Amniotic stem cell (primary cell): ENCODE data around the gene VWA5B1.

ENCODE experiments used
- DNase-seq: peaks from one replicate; lab custom pipeline; 2025; lab: John Stamatoyannopoulos, UW

VWA5B1 gene

DNA sequence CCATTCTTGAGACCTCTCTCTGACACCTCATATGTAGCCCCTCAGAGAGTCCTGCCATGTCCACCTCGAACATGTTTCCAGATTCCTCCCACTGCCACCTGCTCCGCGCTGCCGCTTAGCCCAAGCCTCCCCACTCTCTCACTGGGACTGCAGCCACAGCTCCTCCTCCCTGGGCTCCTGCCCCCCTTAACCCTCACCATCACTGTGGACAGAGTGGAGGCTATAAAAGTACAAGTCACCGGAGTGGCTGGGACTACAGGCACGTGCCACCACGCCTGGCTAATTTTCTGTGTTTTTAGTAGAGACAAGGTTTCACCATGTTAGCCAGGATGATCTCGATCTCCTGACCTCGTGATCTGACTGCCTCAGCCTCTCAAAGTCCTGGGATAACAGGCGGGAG lies 77.0 kb downstream of the VWA5B1 start:
- DNase-seq, result no peak

DNA sequence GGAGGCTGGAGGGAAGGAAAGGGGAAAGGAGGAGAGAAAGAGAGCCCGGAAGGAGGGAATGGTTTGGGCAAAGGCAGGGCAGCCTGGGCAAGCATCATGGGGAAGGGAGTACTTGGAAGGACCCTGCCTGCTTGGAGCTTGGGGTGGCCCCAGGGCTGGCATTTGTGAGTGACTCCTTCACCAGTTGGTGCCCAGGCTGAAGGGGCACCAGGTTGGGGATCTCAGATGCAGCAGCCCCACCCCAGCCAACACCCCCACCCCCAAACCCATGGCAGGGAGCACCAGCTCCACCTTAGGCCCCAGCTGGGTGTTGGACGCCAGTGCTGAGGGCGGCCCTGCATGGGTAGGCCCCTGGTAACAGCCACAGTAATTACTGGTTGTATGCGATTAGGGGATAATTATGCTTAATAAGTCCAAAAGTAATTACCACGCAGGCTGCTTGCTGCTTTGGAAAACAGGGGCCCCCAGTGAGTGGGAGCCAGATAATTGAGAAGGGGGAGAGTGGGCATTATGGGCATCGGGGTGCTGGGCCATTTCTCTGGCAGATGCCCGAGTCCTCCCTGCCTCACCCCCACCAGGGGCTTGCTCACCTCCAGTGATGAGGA lies 78.3 kb downstream of the VWA5B1 start:
- DNase-seq, result no peak

DNA sequence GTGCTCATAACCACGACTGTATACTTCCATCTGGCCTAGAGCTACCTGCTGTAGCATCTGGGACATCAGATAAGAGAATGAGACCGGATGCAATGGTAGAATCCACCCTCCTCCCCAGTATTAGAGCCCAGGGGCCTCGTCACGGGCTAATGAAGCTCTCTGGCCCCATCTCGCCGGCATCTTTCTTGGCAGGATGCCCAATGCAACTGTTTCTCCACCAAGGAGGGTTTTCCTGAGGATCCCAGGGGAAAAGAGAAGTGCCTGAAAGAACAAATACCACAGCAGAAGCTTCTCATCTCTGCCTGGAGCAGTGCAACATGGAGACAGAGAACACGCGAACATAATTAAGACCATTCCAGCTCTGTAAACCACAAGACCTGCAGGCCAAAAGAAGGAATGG lies 80.0 kb downstream of the VWA5B1 start:
- DNase-seq, result no peak

DNA sequence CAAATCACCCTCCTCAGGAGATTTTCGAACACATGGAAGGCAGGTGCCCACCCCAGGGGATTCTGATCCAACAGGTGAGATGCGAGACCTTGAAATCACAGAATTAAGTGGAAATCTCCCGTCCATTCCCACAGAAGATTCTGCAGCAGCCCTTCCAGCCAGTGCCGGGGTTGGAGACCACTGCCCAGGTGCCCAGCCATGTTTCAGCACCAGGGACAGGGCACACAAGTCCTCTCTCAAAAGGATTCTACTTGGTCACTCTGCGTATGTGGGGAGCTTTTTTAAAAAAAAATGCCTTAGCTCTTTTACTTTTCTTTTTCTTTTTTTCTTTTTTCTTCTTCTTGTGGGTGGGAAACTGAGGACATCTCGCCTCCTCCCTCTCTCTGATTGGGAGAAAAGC lies 80.7 kb downstream of the VWA5B1 start:
- no peak for DNase-seq

DNA sequence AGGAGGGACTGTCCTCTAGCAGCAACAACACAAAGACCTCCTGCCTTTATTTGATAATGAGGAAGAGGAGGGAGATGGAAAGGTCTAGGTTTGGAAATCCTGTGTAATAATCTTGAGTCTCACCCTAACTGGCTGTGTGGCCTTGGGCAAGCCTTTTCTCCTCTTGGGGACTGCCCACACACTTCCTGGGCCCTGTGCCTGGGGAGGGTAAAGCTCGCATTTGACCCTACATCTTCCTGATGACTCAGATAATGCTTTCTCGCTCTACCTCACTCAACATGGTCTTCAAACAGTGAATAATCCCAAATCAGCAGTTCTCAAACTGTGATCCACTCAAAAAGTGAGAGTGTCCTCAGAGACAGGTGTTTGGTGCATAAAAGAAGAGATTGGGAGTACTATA lies 81.2 kb downstream of the VWA5B1 start:
- DNase-seq, result no peak

DNA sequence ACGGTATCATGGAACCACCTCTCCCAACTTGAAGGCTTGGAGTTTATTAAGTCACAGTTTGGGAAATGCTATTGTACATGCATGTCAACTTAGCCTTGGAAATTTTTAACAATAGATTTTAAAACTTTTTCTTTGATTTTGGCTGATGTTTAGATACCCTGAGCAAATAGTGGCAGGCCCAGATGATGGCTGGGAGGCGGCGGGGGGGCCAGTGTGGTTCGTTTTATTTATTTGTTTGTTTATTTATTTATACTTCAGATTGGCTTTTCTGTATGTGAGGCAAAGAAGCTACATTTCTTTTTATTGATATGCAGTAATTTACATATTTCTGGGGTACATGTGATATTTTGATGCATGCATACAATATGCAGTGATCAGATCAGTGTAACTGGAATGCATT lies 82.0 kb downstream of the VWA5B1 start:
- DNase-seq, result no peak

DNA sequence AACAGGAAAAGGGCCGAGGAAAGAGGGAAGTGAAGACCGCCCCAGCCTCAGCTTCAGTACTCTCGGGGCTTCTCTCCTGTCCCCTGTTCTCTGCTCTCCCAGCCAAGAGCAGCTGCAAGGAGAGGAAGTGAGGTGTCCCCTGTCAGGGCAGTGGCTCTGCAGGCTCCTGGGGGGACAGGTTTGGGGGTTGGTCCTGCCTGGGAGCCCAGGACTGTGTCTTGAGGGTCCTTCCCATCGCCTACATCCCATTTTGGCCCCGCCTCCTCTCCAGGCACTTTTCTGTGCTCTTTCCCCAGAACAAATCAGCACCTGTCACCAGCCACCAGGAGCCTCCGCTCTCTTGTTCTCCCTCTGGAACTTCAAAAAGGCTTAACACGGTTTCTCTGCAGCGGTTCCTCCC lies 82.6 kb downstream of the VWA5B1 start:
- no peak for DNase-seq

DNA sequence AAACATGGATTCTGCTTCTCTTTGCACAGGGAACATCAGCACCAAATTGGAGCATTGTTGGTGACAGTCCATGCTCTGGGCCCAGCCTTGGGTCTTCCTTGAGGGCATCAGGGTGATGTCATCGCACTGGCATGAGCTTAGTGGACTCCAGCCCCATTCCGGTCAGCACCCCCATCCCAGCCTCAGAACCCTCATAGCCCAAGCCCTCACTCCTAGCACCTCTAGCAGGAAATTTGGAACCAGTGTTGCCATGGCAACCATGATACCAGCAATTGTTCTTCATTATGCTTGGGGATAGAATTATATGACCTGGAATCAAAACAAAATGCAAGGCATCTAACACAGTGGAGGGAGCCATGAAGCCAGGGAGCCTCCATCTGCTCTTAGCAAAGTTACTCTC lies 83.1 kb downstream of the VWA5B1 start:
- DNase-seq, result no peak

DNA sequence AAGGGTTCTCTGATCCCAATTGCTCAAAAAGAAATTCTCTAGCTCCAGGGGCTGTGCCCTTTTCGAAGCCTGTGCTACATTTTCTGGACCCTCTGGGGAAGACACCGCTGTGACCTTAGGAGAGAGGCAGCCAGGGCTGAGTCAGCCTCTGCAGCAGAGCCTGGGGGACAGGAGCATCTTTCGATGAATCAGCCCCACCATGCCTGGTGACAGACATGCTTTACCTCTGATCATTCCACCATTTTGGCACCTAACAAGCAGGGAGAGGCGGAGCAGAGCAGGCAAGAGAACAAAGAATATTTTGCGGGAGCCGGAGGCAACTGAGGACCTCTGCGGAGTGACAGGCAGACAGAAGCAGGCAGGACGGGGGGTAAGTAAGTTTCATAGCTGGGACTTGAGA lies 84.9 kb downstream of the VWA5B1 start:
- no peak for DNase-seq

DNA sequence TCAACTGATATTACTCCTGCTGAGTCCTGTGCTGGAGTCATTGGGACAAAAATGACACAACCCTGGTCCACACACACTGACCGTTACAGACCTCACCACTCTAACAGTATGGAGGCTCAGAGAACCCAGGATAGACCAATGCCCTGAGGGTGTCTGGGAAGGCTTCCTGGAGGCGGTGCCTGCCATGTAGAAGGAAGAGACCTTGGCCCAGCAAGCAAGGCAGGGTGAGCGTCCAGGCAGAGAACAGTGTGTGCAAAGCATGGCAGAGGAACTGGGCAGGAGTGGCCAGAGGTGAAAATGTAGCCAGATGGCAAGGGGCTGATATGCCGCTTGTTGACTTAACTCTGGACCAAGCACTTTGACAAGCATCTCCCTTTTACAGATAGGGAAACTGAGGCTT lies 85.5 kb downstream of the VWA5B1 start:
- DNase-seq, result no peak

DNA sequence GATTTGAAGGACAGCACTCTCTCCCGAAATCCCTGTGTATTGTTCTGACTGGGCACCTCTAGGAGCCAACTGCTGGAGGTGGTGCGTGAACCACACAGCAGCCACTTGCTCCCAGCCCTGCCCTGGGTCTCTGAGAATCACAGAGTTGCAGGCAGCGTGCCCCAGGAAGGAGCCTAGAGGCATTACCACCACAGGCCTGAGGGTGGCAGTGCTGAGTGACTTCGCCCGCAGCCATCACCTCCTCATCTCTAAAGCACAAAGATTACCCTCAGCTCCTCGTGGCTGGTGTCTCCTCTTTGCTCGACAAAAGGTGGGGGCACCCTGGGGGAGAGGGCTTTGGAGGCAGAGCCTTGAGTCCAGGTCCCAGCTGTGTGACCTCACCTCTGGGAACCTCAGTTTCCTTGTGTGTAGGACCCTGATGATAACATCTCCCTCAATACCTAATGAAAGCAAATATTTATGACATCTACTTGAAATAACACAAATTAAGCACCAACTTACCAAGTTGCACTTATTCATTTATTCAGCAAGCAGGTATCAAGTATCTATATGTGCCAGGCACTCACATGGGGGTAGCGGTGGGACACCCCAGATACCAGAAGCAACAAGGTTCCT lies 86.3 kb downstream of the VWA5B1 start:
- no peak for DNase-seq

DNA sequence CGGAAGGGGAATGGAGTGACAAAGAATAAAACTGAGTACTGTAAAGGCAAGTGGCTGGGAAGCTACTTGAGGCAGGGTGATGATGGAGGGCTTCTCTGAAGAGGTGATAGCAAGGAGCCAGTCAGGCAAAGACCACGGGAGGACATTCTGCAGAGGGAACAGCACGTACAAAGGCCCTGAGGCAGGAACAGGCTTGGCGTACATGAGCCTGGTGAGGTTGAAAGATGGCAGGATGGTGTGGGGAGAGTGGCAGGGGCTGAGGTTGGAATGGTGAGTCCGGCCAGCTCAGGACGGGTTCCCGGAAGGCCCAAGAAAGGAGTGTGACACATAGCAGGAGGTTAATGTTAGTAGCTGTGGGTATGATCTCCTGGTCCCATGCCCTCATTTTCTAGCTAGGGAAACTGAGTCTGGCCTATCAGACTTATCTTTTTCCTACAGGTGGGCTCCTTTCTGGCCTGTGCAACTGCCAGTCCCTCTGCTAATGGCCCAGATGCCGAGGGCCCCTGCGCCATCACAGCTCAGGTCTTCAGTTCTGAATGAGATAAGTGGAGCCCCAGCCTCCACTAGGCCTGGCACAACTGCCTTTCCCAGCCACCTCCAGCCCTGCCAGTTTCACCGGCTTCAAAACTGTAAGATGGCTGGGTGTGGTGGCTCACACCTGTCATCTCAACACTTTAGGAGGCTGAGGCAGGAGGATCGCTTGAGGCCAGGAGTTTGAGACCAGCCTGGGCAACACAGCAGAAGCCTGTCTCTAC lies 87.0 kb downstream of the VWA5B1 start:
- no peak for DNase-seq

DNA sequence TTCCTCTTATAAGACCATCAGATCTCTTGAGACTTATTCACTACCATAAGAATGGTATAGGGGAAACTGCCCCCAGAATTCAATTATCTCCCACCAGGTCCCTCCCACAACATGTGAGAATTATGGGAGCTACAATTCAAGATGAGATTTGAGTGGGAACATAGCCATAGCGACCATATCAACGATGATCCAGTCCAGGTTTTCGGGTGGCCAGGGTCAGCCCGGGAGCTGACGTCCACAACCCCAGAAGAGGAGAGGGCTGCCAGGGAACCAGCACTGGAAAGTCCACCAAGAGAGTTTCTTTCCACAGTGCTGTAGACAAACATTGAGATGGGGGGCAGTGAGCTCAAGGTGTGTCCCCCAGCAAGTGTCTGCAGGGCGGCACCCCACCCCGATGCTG lies 88.4 kb downstream of the VWA5B1 start:
- no peak for DNase-seq

DNA sequence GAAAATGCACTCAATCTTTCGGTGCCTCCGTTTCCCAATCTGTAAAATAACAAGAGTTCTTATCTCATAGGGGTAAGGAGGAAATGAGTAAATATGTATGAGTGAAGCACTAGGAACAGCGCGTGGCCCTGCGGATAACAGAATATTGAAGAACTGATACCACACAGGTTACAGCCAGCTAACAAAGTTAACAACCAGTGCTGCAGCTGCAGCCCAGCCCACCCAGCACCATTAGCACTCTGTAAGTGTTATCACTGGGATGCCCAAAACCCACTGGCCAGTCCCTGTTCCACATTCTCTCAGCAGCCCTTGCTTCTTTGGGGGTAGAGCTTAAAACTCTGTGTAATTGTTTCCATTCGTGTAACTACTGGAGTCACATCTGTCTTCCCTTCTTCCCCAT lies 89.5 kb downstream of the VWA5B1 start:
- DNase-seq, result no peak

DNA sequence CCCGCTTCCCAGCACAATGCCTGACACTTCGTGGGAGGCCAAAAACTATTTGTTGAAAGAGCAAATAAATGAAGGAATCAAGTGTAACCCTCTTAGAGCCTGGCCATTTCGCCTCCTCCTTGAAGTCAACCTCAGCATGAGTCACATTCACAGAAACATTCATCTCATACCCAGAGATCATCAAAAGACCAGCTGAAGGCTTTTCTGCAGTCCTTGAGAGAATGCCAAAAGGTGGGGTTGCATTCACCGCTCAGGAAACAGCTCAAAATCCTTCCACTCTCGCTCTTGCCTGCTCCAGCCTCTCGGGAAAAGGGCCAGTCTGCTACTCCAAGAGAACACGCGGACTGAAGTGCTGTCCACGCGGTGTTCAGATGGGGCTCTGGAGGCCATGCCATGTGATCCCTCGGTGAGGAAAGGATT lies 90.0 kb downstream of the VWA5B1 start:
- DNase-seq, result no peak

DNA sequence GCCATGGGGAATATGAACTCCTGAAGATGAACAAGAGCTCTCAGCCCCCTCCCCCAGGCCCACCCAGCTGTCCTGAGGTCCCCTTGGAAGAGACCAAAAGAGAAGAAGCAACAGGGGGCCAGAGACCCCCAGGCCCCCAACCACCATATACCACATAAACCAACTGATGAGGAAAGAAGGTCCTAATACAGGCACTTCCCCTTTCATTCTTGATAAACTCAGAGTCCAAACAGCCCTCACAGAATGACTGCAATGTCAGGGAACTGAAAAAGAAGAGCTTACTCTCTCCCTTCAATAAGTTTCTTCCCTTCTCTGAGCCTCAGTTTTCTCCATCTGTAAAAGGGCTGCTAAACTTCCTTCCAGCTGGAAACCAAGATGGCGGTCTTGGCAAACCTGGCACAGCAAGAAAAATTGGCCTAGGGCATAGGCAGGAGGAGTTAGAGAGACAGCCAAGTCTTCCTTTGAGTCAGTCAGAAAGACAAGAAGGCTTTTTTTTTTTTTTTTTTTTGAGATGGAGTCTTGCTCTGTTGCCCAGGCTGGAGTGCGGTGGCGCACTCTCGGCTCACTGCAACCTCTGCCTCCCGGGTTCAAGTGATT lies 90.5 kb downstream of the VWA5B1 start:
- no peak for DNase-seq

DNA sequence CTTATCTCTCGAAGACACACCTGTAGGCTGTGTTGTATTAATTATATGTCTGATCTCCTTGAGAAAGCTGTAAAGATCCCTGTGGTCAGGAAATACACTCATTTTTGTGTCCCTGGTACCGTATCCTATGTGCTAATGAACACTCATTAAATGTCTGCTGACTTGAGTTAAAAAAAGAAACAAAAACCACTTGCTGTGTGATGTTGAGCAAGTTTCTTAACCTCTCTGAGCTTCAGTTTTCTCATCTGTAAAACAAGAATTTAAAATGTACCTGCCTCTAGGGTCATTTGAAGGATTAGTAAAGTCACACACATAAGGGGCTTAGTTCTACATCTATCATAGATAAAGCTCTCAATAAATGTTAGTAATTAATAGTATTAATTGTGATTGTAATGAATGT lies 91.3 kb downstream of the VWA5B1 start:
- DNase-seq, result no peak

DNA sequence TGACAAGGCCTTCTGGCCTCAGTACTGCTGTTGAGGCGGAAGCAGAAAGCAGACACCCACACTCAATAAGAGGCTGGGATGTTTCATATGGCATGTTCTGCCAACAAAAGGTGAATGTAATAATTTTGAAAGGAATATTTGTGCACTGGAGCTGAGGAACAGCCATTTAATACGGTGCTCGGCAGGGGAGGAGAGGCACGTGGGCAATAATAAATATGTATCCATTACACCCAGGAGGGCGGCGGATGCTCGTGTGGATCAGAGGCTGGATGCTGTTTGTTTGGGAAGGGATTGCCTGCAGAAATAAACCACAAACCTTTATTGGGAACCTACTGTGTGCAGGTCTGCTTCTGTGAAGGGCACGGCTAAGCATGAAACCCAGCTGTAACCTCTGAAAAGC lies 92.0 kb downstream of the VWA5B1 start:
- DNase-seq, result no peak

DNA sequence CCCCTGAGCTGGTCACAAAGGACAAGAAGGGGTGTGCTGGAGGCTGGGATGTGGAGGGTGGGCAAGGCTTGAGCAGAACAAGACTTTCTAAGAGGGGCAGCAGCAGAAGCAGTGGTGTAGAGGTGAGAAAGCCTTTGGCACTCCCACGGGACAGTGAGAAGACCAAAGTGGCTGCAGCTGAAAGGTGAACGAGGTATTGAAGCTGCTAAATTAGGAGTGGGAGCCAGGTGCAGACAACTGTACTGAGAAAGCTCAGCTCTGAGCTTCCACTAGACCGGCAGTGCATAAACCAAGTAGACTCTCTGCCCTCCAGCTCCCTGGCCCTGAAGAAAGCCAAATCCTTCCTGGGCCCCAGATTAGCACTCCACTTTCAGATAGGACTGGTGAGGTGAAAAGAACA lies 93.0 kb downstream of the VWA5B1 start:
- no peak for DNase-seq

DNA sequence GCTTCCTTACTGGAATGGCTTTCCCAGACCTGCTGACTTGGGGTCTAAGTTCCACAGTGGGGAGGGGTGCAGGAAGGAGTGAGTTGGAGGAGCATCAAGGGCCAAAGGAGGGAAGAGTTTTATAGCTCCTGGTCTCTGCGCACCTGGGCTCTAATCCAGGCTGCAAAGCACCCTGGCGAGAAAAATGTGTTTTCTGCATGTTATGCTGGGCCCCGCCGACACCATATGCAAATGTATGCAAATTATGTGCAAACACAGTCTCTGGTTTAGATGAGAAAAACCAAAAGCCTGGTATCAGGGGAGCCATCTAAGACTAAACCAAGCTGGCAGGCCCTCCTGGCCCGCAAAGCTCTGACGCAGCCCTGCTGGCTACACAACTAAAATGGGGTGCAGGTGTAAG lies 95.0 kb downstream of the VWA5B1 start:
- no peak for DNase-seq

DNA sequence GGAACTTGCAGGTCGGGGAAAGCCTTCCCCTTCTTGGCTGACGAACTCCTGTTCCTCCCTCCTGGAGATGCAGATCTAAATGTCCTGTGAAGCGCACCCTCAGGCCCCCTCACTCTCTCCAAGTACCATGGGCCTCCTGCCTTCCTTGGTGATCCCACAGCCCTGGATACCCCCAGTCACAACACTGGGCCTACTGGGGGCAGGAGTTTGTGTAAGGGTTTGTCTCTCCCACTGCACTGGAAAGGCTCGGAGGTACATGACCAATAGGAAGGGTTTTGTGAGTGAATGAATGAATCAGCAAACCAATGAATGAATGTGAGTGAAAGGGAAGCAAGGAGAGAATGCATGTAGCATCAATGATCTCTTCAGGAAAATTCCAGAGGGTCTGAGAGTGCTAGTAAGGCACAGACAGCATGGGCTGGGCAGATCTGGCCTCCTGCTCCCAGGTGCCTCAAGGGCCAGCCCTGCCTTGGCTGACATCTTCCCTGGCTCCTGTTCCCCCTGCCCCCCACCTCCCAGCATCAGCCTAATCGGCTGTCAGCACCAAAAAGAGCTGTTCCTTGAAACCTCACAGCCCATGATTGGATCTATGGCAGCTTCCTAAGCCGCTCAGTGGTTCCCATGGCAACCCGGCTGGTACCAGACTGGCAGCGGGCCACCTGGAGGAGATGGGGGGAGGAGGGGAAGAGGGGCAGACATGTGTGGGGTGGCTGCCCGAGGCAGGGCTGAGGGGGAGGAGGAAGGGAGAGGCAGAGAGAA lies 95.8 kb downstream of the VWA5B1 start:
- no peak for DNase-seq

DNA sequence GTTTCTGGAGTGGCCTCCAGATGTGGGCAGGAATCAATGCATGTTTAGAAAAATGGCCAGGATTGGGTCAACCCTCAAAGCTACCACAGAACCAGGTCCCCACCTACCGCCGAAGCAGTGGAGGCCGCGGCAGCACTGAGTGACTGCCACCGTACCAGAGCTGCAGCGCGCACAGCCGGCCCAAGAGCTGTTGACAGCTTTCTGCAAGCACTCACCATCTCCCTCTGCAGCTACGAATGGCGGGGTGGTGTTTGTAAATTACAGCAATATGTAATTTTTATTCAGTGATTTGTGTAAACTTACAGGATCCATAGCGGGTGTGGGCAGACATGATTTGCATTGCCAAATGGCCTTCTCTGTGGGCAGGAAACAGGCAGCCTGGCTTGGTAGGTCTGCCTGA lies 98.9 kb downstream of the VWA5B1 start:
- no peak for DNase-seq
